Amniotic epithelial cell (primary cell): ENCODE measurements around the gene DMRTB1.
A peak's percentile ranks its signal among the peaks of the same experiment; 100 is the strongest.

Experiments used
- DNase-seq: peaks from one replicate; pipeline ENCODE4 v3.0.0-alpha.2; 2010; ENCODE audit warnings: low read depth

Gene DMRTB1

GRCh38 chr1:53509775-53510174 is 50.6 kb downstream of the DMRTB1 start:
- DNase-seq = no peak

GRCh38 chr1:53510215-53510614 is 51.0 kb downstream of the DMRTB1 start:
- DNase-seq = no peak

GRCh38 chr1:53511323-53511932 is 52.2 kb downstream of the DMRTB1 start:
- no peak for DNase-seq

- DNase-seq = peak; percentile 43
Observed at GRCh38 chr1:53511933-53512806, 53.0 kb downstream of the DMRTB1 start.

GRCh38 chr1:53512807-53513755 is 53.9 kb downstream of the DMRTB1 start:
- DNase-seq = peak; percentile 27

- no peak for DNase-seq
Observed at GRCh38 chr1:53513846-53514245, 54.6 kb downstream of the DMRTB1 start.

- no peak for DNase-seq
Observed at GRCh38 chr1:53514436-53514835, 55.2 kb downstream of the DMRTB1 start.

GRCh38 chr1:53516181-53516580 is 57.0 kb downstream of the DMRTB1 start:
- DNase-seq = no peak
